Spleen (tissue), 11 donors: ENCODE results near the gene CNPY1. TPM values are rescaled to one million over a fixed set of nuclear protein-coding genes. Genes with fewer than 3 reads are reported as not detected.

Source experiments
- DNase-seq: peaks from one replicate; pipeline ENCODE4 v3.0.0-alpha.2; 2020
- H3K27ac ChIP-seq, 8 donors: fragments of 200-600 bp; sonication (generic) in 7 of 8; 1 replicate in 4 of 8; 2 replicates in 4 of 8; pipeline versions ENCODE4 v1.5.0 to v1.8.0; 2016 to 2021; ENCODE audit warnings: inconsistent platforms in 4 of 8, mild to moderate bottlenecking in 4 of 8, moderate library complexity in 1 of 8
- H3K27me3 ChIP-seq, 7 donors: fragments of 200-600 bp; sonication (generic) in 6 of 7; replicated peaks in 1 of 7; 1 replicate in 4 of 7; 2 replicates in 3 of 7; pipeline versions ENCODE4 v1.5.0 to v1.8.0; 2016 to 2021; ENCODE audit warnings: inconsistent platforms in 3 of 7, mild to moderate bottlenecking in 1 of 7
- H3K36me3 ChIP-seq, 6 donors: fragments of 200-600 bp; sonication (generic) in 5 of 6; 1 replicate in 4 of 6; 2 replicates in 2 of 6; pipeline versions ENCODE4 v1.5.0 to v1.8.0; 2016 to 2021; ENCODE audit warnings: inconsistent platforms in 2 of 6
- H3K4me1 ChIP-seq, 6 donors: fragments of 200-600 bp; sonication (generic) in 5 of 6; 1 replicate in 3 of 6; 2 replicates in 3 of 6; pipeline versions ENCODE4 v1.5.0 to v1.8.0; 2016 to 2021; ENCODE audit warnings: inconsistent platforms in 3 of 6
- H3K4me3 ChIP-seq, 8 donors: fragments of 200-600 bp; sonication (generic) in 7 of 8; 1 replicate in 4 of 8; 2 replicates in 4 of 8; pipeline versions ENCODE4 v1.5.0 to v1.8.0; 2016 to 2021; ENCODE audit warnings: inconsistent platforms in 4 of 8, mild to moderate bottlenecking in 4 of 8, moderate library complexity in 2 of 8
- H3K9me3 ChIP-seq, 8 donors: fragments of 200-600 bp; sonication (generic) in 7 of 8; 1 replicate in 4 of 8; 2 replicates in 4 of 8; pipeline versions ENCODE4 v1.5.0 to v1.8.0; 2016 to 2021; ENCODE audit warnings: inconsistent platforms in 4 of 8
- CTCF ChIP-seq, 11 experiments: fragments of 200-600 bp in 7 of 11; fragments of 450-650 bp in 4 of 11; sonication (generic) in 4 of 11; IDR thresholded peaks in 8 of 11; conservative IDR thresholded peaks in 3 of 11; 1 replicate in 7 of 11; 2 replicates in 4 of 11; pipeline versions ENCODE4 v1.4.0 to v1.8.0; 2016 to 2021; ENCODE audit warnings: antibody characterized with exemption in 11 of 11, inconsistent platforms in 4 of 11, mild to moderate bottlenecking in 1 of 11
- POLR2A ChIP-seq, 3 donors: fragments of 450-650 bp; IDR thresholded peaks; one replicate each; pipeline ENCODE4 v1.5.1; 2017; ENCODE audit warnings: antibody characterized with exemption in 3 of 3, mild to moderate bottlenecking in 1 of 3
- POLR2AphosphoS5 ChIP-seq, 3 donors: sonication (generic); formaldehyde crosslinking; IDR thresholded peaks; one replicate each; pipeline ENCODE4 v1.5.1; 2017; ENCODE audit warnings: antibody characterized with exemption in 3 of 3
- WGBS, 5 donors: extraction: QIAGEN DNeasy Blood & Tissue Kit in 3 of 5; methylation state at CpG; one replicate each; pipeline versions ENCODE4 v1.1.5 to v1.1.7; 2013 to 2018; 5-methylcytosine and 5-hydroxymethylcytosine counted together
- intact Hi-C: fragments of 100-400 bp; cut with DNase I; formaldehyde crosslinking; loops from one replicate; pipeline ENCODE4 v1.15.0; 2023; ENCODE audit warnings: low total_unique reads
- polyA plus RNA-seq, 3 donors: library from polyadenylated mRNA; stranded (reverse); fragments of 200-250 nt; gene quantifications; one replicate each; pipeline ENCODE4 v1.2.1, GENCODE V29; 2013
- total RNA-seq, 7 donors: library from RNA; depleted of rRNA in 3 of 7; stranded (reverse); fragments of >200 nt in 3 of 7; fragmentation: NEBNext Ultra II Directional in 4 of 7; extraction: Animal tissue kit (Norgen Biotek cat#: 25700) in 4 of 7; gene quantifications; one replicate each; pipeline versions ENCODE4 v1.1.0 to v1.2.1, GENCODE V29; 2016 to 2021
- donor health status: healthy with polysubstance abuse.
- donor health status: DM: no; HTN: no; CAD: no; lungs with moderate emphysema.
- donor health status: DM: no; HTN: no; CAD: no.
- donor health status: Bipolar disorder and iron deficiency.
- donor health status: healthy.
- donor health status: DM: no; HTN: no; CAD: no.
- donor health status: DM: yes; HTN: yes; CAD: no.

The CNPY1 gene
- total and polyA plus RNA-seq, 10 donors: not detected

DNA sequence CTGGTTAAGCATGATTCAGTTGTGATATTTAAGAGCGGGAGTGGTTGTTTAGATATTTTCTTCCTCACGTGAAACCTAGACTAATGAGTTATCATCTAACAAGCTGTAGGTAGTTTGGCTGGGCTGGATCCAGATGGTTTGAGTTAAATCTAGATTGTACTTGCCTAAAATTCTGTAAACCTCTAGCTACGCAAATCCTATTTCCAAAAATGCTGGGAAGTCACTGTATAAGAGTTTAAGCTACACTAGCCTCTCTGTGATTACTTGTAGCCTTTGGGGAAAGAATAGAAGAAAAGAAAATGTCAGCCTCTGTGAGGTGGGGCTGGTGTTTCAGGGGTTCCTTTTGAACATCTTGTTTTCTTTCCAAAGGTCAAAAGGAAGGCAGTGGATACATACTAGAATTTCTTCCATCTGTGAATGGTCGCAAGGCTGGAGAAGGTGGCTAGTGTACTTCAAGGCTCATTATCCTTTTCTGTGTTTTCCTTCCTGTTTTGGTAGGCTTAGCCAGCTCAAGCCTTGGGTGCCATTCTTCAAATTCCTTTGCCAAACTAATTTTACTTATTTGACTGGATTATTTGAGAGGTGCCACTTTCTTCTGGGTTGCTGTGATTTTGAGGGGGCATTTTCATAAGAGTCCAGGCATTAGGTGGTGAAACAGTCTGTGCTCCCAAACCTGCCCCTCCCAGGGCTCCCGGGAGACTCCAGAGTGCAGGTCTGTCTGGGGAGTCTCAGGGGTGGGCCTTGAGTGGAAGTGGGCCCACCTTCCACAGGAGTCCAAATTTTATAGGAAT, 93.7 kb downstream of the CNPY1 start:
- H3K4me1 ChIP-seq: peaks cover 12 to 72% (median 54%) of the 10 kb centered on the region in 6 donors

GRCh38 chr7:155451840-155452239, 94.5 kb downstream of the CNPY1 start:
- TF ChIP-seq POLR2A (IDR thresholded peaks at IDR 0.05) (no peak), CTCF (IDR thresholded peaks at IDR 0.05 in 8 of 11, conservative IDR thresholded peaks at IDR 0.05 in 3 of 11) (no peak), POLR2AphosphoS5 (IDR thresholded peaks at IDR 0.05) (no peak)
- Histone ChIP-seq H3K27ac (no peak overlapping the region), H3K36me3 (no peaks in the 10 kb centered on the region), H3K9me3 (no peaks in the 10 kb centered on the region), H3K4me1 (peaks cover 9 to 66% (median 48%) of the 10 kb centered on the region in 6 donors), H3K4me3 (no peak overlapping the region), H3K27me3 (peaks cover 5 to 100% (median 96%) of the 10 kb centered on the region in 7 donors)
- DNase-seq: peak; percentile 36
- intact Hi-C loops: no loop called here
- WGBS, 5 donors: 11 to 17% (median 13%) methylated on average over 9 of the region's 9 CpGs

More for the DNA sequence above, 93.7 kb downstream of the CNPY1 start:
- Histone ChIP-seq H3K9me3 (no peaks in the 10 kb centered on the region), H3K27ac (no peak overlapping the region), H3K36me3 (no peaks in the 10 kb centered on the region), H3K4me3 (no peak overlapping the region), H3K27me3 (peaks cover 5 to 98% (median 97%) of the 10 kb centered on the region in 7 donors)
- TF ChIP-seq POLR2A (IDR thresholded peaks at IDR 0.05) (no peak), POLR2AphosphoS5 (IDR thresholded peaks at IDR 0.05) (no peak), CTCF (IDR thresholded peaks at IDR 0.05 in 8 of 11, conservative IDR thresholded peaks at IDR 0.05 in 3 of 11) (no peak)
- DNase-seq: no peak
- 21 to 28% (median 26%) methylated on average over 5 of the region's 5 CpGs for WGBS, 5 donors
- intact Hi-C loops: no loop called here

Other genes starting within 250 kb of the CNPY1 start
- gene INSIG1, start 248.7 kb downstream of the CNPY1 start, total RNA-seq: 10 to 100 TPM; 26.2 to 61.8 (median 31.6) TPM
- 10 to 100 TPM; 15.8 to 20.5 (median 18.6) TPM for gene INSIG1, start 248.7 kb downstream of the CNPY1 start, polyA plus RNA-seq
- gene EN2, start 88.4 kb downstream of the CNPY1 start, total RNA-seq: not detected
- gene EN2, start 88.4 kb downstream of the CNPY1 start, polyA plus RNA-seq: under 1 TPM in 2 of 3 donors, not detected in 1; 0.03 to 0.04 TPM
- gene RBM33, start 98.1 kb upstream of the CNPY1 start, total RNA-seq: 100 to 1,000 TPM in 3 of 7 donors, 10 to 100 TPM in 4; 68.1 to 109 (median 93.2) TPM
- gene RBM33, start 98.1 kb upstream of the CNPY1 start, polyA plus RNA-seq: 10 to 100 TPM in 2 of 3 donors, 1 to 10 TPM in 1; 9.7 to 23.8 (median 10.2) TPM